HL-60 (cell line): ENCODE results near the gene TAL1.

Experiments used
- CTCF ChIP-seq: IDR thresholded peaks from one replicate; pipeline ENCODE4 v1.5.1; 2011; ENCODE audit warnings: low read length, control low read depth, inconsistent platforms; ENCODE audit not compliant: insufficient read depth
- REST ChIP-seq: IDR thresholded peaks from 2 replicates; pipeline ENCODE4 v1.6.1; 2012; ENCODE audit warnings: low read depth; ENCODE audit not compliant: insufficient replicate concordance

DNA sequence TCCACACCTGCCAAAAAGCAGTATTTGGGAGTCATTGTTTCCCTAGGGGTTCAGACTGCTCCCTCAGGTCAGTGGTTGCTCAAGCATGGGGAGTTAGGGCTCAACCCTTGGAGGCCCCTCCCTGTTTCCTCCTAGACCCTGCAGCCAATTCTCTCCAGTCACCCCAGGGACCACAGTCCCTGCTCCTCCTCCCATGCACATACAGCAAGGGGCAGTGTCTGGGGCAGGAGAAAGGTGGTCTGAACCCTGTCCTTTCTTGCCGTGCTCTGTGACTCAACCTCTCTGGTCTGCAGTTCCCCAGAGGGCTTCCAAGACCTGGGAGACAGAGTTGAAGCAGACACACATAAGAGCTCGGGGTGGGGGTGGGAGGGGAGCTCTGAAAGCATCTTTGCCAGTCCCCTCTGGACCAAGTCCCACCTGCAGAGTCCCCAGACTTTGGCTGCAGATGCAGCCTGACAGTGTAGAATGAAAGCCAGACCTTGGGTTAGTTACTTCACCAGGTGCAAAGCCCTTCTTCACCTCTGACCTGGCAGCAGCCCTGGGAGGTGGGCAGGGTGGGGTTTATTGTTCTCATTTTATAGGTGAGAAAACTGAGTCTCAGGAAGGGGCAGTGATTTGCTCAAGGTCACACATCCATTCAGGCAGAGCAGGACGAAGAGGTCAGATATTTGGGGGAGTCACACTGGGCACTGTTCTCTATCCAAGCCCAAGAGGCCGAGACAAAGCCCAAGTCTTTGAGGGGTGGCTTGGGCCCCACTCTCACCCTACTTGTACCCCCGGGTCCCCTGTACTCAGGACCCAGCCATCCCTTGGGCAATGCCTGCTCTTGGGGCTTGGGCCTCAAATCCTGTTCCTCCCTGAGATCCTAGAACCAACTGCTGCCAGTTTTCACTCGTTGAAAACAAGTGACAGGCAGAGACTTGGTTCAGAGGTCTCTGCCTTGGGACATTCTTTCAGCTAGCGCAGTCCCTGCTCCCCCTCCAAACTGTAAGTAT lies 42.9 kb downstream of the TAL1 start:
- TF ChIP-seq CTCF: no peak
- TF ChIP-seq REST: no peak
